AG09319 (cell line): Measurements from ENCODE around the gene MRPL23.

Experiments used
- DNase-seq: peaks from one replicate; pipeline ENCODE4 v3.0.0-alpha.2; 2010; ENCODE audit warnings: low read depth; ENCODE audit errors: extremely low read depth
- CTCF ChIP-seq: IDR thresholded peaks from 2 replicates; pipeline ENCODE4 v1.5.1; 2011; ENCODE audit warnings: low read depth, mild to moderate bottlenecking, inconsistent platforms, low read length, moderate library complexity

MRPL23 gene

GRCh38 chr11:1918436-1919315 lies 28.5 kb upstream of the MRPL23 start:
- DNase-seq: no peak
- TF ChIP-seq CTCF: no peak

- no peak for TF ChIP-seq CTCF
- no peak for DNase-seq
Observed at GRCh38 chr11:1919391-1920127, 27.6 kb upstream of the MRPL23 start, which contains the start of gene TNNT3. Gene TNNT3, plus strand, starts transcription at chr11:1919703. Its CDS starts 3,172 bp downstream, at chr11:1922875.

- no peak for TF ChIP-seq CTCF
Observed at GRCh38 chr11:1920128-1920908, 26.8 kb upstream of the MRPL23 start.

GRCh38 chr11:1920909-1921573 lies 26.1 kb upstream of the MRPL23 start:
- DNase-seq: no peak
- no peak for TF ChIP-seq CTCF

More at GRCh38 chr11:1920128-1920908, 26.8 kb upstream of the MRPL23 start:
- no peak for DNase-seq

GRCh38 chr11:1921574-1922141 lies 25.5 kb upstream of the MRPL23 start:
- no peak for TF ChIP-seq CTCF
- DNase-seq: no peak

GRCh38 chr11:1922481-1923081 lies 24.6 kb upstream of the MRPL23 start:
- DNase-seq: no peak
- no peak for TF ChIP-seq CTCF
